Astrocyte of the cerebellum (primary cell): ENCODE data around the gene MC1R.

ENCODE experiments used
- DNase-seq: peaks from one replicate; pipeline ENCODE4 v3.0.0-alpha.2; 2011; ENCODE audit warnings: low read depth
- H3K4me3 ChIP-seq: 2 replicates; pipeline ENCODE4 v1.5.1; 2011; ENCODE audit warnings: mild to moderate bottlenecking, low read depth, low read length, moderate library complexity
- in situ Hi-C: cut with HindIII; loops from 2 replicates; pipeline ENCODE4 v1.10.0; 2017; ENCODE audit warnings: low sequenced_read_pairs
- TF ChIP-seq, protein P1 (sequence below): IDR thresholded peaks from 2 replicates; pipeline ENCODE4 v1.5.1; 2012; ENCODE audit warnings: low read length, low read depth, moderate library complexity, mild to moderate bottlenecking; ENCODE audit errors: missing control alignments

Gene MC1R

GRCh38 chr16:89898201-89898967 lies 20.3 kb upstream of the MC1R start:
- TF ChIP-seq, protein P1, sequence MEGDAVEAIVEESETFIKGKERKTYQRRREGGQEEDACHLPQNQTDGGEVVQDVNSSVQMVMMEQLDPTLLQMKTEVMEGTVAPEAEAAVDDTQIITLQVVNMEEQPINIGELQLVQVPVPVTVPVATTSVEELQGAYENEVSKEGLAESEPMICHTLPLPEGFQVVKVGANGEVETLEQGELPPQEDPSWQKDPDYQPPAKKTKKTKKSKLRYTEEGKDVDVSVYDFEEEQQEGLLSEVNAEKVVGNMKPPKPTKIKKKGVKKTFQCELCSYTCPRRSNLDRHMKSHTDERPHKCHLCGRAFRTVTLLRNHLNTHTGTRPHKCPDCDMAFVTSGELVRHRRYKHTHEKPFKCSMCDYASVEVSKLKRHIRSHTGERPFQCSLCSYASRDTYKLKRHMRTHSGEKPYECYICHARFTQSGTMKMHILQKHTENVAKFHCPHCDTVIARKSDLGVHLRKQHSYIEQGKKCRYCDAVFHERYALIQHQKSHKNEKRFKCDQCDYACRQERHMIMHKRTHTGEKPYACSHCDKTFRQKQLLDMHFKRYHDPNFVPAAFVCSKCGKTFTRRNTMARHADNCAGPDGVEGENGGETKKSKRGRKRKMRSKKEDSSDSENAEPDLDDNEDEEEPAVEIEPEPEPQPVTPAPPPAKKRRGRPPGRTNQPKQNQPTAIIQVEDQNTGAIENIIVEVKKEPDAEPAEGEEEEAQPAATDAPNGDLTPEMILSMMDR, result no peak
- in situ Hi-C loops, result no loop called here
- DNase-seq, result no peak
- H3K4me3 ChIP-seq, result no peak overlapping the region

DNA sequence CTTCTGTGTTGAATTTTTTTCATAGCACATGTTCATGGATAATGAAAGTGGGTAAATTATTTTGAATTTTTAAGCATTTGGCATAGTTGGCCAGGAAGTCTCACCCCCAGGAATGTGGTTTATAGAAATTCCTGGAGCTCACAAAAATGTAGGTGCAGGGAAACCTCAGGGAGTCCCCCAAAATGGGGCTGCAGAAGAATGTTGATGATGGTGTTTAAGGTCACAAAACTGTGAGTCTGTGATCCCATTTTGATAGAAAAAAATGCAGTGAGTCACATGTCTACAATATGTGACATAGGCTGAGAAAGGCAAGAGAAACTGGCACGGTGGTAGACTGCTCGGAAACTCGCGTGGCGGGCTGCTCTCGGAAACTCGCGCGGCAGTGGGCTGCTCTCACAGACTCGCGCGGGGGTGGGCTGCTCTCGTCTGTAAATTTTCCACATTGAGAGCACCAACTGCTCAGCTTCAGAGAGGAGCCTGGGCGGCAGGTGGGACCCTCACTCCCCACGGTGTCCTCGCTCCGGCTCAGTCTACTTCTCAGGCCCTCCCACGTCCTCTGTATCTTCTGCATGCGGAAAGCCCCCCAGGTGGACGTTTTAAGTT lies 18.7 kb upstream of the MC1R start:
- no peak for DNase-seq
- H3K4me3 ChIP-seq, result no peak overlapping the region
- in situ Hi-C loops, result no loop called here
- TF ChIP-seq, protein P1, result no peak

DNA sequence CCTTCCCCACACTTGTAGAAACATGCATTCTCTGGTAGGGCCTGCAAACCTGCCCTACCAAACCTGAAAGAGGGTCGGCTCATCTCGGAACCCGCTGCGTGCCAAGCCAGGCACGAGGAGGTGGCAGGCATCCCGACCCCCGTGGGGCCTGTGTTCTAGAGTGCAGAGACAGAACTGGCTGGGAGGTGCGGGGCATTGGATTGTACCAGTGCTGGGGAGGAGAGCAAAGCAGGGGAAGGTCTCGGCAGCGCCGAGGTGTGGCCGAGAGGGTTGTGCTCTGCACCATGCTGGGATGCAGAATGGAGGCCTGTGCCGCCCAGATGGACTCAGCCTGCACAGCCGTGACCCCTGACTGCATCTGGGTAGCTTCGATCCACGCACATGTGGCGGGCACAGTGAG lies 17.8 kb upstream of the MC1R start:
- no peak for DNase-seq
- in situ Hi-C loops, result no loop called here
- TF ChIP-seq, protein P1, result no peak
- no peak overlapping the region for H3K4me3 ChIP-seq

DNA sequence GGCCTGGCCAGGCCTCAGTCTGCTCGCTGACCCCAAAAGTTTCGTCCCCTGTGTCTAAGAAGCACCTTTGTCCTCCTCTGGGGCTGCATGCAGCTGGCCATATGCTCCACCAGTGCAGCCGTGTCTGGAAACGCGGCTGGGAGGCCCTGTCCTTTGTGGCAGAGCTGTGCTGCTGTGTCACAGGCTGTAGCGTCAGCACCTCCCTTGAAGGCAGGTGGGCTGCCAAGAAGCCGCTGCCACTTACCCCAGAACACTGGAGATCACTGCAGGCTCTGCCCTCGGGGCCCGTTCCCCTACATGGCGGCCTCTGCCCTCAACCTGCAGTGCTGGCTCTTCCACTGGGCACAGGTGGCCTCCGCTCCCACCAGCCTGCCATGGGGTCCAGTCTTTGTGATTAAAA lies 15.7 kb upstream of the MC1R start:
- TF ChIP-seq, protein P1, result no peak
- no peak for DNase-seq
- no peak overlapping the region for H3K4me3 ChIP-seq
- in situ Hi-C loops, result no loop called here

GRCh38 chr16:89903908-89904515 lies 14.7 kb upstream of the MC1R start:
- no peak overlapping the region for H3K4me3 ChIP-seq
- DNase-seq, result no peak
- TF ChIP-seq, protein P1, result no peak
- in situ Hi-C loops, result no loop called here

DNA sequence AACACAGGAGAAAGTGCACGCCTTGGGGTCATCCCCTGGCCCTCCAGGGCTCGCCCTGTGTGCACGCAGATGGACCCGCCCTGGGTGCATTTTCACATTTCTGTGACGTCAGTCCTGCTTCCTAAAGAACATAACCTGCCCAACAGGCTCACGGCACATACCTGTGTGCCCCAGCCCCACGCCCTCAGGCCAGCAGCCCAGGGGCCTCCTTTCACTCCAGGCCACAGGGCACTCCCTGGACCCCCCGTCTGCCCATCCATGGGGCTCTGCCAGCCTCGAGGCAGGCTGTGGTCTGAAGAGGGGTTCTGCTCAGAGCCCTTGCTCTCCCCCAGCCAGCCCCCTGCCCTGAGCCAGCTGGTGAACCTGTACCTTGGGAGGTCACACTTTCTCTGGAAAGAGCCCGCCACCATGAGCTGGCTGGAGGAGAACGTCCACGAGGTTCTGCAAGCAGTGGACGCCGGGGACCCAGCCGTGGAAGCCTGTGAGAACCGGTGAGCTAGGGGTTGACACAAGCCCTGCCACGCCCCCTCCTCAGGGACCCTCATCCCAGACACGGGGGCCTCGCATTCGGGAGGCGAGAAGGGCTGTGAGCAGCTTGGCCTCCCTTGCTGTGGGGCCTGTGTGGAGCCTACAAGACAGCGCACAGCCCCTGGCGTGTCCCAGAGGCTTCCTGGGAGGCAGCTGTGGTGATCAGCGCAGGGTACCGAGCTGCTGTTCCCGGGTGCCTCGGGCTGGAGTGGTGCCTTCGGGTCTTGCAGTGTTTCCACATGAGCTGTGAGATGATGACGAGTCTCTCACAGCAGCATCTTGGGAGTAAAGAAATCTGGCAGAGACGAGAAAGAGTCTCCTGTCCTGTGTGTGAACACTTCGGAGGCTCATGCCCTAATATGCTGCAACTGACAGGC lies 13.8 kb upstream of the MC1R start:
- in situ Hi-C loops, result no loop called here
- no peak for DNase-seq
- TF ChIP-seq, protein P1, result no peak
- no peak overlapping the region for H3K4me3 ChIP-seq
